ENCODE results near the gene RBMS1.
"Not testable (repeated sequence)": the region's sequence is repeated elsewhere in the genome, so short reads cannot be mapped to it uniquely, and the experiment has no call there.

RBMS1 gene

DNA sequence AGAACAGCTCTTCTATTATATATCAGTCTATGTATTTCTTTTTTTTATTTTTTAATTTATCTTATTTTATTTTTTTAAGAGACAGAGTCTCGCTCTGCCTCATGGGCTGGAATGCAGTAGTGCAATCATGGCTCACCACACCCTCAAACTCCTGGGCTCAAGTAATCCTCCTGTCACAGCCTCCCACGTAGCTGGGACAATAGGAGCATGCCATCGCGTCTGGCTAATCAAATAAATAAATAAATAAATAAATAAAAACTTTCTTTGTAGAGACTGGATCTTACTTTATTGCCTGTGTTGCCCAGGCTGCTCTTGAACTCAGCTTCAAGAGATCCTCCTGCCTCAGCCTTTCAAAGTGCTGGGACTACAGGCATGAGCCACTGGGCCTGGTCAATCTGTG lies 117.0 kb downstream of the RBMS1 start:
- no peak for DNase-seq

DNA sequence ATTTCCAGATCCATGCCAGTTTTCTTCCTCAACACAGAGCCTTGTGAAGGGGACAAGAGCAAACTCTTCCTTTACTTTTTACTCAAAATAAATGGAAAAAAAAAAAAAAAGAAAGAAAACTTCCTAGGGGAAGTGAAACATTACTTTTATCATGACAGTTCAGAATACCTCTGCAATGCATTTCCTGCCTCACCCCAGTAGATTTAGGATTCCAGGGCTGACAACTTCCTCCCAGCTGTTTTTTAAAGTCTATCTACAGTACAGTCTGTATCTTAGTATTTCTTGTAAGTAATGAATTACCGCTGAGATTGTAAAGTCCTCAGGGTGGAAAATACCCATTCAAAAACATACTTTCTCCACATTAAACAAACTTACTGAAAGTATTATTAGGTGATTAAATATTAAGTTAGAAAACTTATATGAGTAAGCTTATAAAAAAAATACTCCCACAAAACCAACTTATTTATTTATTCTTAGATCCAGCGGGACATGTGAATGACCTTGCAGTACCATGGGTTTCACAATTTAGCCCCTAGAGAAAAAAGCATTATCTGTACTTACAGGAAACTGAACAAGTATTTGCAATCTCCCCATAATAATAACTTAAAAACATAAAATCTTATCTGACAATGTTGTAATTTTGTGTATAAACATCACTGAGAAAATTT lies 117.7 kb downstream of the RBMS1 start:
- no peak for DNase-seq

DNA sequence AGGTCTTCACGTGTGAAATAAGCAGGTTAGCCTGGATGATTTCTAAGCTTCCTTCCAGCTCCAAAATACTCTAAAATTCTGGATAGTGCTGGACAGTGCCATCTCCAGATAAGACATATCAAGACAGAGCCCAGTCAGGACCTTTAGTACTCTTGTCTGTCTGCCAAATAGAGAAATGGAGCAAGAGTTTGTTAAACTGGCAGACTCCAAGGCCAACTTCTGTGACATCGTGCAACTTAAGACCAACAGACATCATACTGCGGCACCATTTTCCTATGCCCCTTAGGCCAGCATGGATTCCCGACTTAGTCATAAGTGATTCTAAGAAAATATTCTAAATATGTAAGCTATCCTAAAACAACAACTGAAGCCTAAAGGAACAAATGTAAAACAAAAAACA lies 118.6 kb downstream of the RBMS1 start:
- no peak for DNase-seq

DNA sequence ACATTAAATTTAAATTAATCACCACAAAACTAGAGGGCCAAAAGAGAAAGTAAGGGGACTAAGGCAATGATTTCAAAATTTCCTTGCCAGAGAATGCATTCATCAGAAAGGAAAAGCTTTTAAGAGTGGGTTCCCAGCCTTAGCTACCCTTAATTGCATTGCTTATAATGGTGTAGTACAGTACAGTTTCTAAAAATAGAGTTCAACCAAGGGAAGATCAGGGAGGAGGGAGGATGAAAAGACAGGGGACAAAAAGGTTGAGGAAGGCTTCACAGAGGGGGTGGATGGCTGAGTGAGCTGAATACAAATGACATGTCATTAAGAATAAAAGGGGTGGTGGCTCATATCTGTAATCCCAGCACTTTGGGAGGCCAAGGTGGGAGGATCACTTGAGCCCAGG lies 119.9 kb downstream of the RBMS1 start:
- no peak for DNase-seq

DNA sequence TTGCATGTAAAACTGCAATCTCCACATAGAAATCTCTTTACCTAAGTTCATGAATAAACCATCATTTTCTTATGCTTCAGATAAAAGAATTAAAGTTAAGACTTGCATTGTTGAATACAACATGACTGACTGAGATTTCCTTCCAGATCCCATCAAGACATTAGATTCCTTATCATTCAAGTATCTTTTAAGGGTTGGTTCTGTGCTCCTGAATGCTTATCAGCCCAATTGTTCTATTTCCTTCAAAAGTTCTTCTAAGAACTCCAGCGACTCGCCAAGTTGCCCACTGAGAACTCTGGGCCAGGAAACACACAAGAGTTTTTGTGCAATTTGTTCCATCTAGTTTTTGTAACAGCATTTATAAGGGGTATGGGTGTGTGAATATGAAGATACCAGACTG lies 120.3 kb downstream of the RBMS1 start:
- DNase-seq = no peak

DNA sequence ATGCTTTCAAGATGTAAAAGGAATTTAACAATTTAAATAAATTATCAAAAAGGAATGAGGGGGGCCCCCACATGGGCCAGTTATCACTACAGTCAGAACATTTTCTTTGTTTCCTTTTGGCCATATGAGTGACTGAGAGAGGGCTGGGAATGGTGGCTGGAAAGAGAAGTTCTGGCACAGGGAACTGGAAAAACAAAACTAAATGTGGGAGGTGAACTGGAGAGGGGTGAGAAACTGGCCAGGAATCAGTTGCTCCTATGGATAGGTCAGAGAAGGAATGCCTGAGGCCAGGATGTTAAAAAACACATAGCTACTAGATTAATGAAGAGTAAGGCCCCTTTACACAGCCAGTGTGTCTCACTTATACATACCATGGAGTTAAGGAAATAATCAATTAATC lies 121.0 kb downstream of the RBMS1 start:
- no peak for DNase-seq

DNA sequence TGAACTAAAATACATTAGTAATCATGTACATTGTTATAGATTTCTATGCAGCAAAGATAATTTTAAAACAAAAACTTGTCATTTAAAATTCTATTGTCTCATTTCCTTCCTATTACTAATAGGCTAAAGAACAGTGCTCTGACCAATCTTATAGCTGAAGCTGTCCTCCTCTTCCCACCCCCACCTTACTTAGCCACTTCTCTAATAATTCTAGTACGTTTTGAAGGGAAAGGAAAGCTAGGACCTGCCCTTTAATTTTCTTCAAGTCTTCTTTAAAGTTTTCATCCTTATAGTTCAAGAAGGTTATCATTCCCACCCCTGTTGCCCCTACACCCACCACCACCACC lies 121.6 kb downstream of the RBMS1 start:
- DNase-seq = no peak

DNA sequence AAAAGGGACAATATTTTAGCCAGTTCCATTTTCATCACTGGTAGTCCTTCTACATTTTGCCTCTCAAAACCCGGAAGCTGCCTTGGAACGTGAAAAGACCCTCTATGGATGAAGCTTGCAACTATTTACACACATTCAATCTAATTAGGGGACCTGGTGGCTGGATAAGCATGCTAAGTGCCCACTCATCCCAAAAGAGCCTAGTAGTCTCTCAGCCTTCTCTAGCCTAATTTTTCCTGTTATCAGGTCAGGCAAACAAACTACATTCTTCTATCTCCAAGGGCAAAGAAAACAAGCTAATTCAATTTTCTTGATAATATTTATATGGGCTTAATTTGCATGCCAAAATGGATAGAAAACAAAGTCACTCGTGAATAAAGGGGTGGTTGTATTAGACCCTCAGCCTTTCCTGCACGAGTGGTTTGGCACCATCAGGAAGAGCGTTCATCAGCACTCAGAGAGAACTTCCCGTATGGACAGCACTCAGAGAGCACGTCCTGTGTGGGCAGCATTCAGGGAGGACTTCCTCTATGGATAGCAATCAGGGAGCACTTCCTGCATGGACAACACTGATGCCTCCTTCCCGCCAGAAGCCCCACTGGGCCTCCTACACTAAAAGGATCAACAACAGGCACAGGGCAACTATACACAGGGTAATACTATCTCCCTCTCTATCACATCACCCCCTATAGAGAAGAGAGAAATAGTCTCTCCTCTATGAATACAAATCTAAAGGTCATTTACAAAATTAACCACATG lies 122.2 kb downstream of the RBMS1 start:
- DNase-seq = no peak

DNA sequence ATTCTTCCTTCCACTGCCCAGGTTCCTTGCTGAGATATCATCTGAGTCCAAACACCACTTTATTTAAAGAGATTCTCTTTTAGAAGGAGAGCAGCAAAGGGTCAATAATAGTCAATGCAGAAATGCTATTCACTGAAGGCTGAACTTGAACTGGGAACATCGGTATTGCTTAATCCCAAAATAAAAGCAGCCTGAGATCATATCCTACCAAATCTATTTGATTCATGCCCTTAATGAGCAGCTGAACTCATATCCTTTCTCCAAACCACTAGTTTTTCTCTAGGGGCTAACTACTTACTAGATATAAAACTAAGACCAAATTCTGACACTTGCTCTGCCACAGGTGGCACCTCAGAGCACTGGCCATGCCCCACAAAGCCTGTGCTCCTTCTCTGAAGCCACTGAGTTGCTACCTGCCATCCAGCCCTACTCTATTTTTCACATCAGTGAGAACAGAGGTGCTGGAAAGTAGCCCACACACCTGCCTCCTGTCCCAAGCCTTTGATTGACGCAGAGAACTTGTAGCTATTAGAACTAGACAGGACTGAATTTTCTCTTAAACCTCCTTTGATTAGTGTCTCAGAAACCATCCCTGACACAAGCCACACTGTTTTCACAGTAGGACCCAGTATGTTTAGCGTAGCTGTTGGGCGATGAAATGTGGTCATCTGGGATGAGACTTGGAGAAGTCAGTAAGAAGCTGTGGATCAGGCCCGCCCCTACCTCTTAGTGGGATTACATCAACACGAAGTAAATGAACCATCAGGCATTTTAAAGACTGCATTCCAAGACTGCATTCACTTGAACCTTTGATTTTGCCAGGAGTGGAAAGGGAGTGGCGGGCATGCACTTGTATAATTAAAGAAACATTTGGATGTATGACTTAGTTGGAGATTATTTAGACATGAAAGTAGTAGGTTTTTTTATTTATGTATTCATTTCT lies 124.3 kb downstream of the RBMS1 start:
- DNase-seq = no peak

DNA sequence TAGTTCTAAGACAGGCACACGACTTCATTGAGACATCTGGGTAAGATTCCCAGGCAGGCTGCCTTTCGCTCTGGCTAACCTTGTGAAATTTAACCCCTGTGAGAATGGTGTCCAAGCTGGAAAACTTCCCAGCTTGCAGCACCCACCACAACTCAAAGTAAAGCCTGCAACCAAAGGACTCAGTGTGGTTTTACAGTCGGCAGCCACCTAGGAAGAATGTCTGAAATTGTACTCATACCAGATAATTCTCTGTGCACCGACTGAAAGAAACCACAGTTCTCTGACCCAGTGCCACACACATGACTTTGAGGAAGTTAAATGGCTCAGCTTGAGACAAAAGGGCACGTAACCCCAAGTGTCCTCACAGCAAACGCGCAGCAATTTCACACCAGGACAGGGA lies 125.7 kb downstream of the RBMS1 start:
- DNase-seq = peak; percentile 27

DNA sequence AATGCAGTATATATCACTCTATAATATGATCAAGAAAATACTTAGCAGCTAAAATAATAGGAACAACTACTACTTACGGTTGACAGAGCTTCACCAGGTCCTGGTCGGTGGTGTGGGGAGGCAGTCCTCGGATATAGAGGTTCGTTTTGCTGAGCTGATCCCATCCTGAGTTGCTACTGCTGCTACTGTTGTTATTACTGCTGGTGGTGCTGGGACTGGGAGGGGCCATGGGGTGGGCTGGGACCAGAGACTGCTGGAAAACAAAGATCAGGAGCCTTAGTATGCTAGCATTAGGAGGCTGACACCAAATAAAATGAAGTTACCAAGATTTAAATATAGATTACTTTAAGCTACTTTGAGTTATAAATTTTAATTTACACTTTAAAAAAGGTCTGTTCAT lies 126.5 kb downstream of the RBMS1 start:
- DNase-seq = not testable (repeated sequence)

DNA sequence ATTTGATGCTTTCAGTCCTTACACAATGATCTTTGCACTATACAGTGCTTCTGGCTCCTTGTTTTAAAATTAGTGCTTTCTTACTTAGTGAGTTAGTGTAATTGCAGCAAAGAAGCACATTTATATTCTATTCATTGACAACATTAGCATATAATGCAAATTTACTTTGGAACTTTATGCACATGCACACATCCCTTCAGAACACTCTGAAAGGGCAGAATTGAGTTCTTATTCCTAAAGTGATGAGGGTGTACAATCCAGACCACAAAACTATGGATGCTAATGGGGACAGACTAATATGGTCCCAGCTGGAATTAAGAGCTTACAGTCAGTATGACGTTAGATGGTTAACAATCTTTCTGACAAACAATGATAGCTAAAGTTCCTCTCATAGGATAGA lies 127.1 kb downstream of the RBMS1 start:
- no peak for DNase-seq

DNA sequence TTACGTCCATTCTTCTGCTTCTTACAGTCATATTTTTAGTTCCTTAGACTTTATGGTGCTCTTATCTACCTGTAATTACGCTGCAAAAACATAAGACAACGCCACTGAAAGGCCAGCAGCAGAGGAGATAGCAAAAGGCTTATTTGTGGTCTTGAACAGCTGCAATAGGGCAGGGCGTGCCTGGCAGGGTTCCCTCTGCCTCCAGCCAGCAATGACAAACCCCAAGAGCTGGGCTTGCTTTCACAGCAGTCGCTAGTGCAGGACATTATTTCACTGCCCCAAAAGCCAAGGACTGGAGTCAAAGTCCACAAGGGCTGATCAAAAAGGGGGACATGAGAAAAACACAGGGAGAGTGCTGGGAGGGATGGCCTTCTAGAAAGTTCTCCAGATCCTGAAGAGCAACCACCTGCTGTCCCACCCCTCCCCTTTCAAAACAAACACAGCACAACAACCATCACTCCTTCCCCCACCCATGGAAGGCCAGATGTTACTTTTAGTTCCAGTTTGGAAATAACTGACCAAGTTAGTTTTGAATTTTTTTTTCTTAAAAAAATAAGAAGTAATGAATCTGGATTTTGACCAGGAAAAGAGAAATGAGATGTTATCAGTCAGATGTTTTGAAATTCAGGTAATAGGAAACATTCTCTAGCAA lies 127.8 kb downstream of the RBMS1 start:
- DNase-seq = no peak

DNA sequence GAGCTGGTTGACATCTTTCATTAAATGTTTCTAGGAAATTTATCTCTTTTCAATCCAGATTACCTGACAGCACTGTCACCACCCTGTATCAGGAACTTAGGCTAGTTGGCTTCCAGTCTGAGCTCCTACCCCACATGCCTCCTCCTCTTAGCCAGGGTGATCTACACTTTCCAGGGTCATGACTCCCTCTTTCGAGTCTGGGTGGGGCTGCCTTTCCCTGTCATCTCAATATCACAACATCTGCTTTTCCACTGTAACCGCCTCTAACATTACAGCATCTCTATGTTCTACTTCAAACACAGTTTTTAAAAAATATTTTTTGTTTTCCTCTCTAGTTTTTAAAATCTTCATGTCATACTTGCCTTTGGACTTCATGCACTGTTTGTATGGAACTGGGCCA lies 129.2 kb downstream of the RBMS1 start:
- no peak for DNase-seq

DNA sequence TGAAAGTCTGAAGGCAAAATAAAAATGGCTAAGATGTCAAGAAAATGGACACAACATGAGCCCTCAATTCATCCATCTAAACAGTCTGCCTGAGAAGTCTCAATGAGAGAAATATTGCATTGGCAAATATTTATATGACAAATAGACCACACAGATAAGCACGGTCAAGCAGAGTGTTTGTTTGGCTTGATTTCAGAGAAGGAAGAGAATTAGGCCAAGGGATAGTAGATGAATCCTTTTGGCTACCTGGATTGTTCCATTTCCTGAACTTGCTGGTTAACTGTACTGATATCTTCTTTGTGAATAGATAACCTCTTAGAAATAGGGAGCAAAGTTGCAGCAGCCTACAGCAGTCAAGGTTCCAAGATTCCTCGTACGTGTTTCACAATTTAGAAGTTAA lies 129.6 kb downstream of the RBMS1 start:
- DNase-seq = no peak

DNA sequence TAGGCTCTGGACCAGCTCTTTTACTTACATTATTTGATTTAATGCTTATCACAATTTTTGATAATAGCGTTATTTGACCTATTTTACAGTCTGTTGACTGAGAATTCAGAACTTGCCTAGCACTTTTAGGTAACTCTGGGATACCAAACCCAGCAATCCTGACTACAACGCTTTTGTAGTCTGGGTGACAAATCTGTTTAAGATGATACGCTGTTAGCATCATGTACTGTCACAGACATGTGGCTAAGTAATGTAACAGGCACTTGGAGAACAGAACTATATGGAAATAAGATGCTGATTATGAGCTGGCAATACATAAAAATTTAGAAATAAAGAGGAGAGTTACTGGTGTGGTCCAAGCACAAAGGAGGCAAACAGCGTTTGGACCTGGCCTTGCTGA lies 130.6 kb downstream of the RBMS1 start:
- no peak for DNase-seq

DNA sequence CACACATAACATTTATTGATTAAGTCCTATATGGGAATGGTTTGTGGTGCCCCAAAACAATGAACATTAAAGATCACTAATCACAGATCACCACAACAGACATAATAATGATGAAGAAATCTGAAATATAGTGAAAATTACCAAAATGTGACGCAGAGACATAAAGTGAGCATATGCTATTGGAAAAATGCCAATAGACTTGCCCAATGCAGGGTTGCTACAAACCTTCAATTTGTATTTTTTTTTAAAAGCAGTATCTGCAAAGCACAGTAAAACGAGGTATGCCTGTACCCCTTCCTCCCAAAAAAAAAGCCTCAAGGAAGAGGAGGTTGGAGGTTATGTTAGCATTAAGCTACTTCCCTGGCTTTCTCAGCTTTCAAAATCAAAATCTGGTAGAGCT lies 131.1 kb downstream of the RBMS1 start:
- DNase-seq = no peak

DNA sequence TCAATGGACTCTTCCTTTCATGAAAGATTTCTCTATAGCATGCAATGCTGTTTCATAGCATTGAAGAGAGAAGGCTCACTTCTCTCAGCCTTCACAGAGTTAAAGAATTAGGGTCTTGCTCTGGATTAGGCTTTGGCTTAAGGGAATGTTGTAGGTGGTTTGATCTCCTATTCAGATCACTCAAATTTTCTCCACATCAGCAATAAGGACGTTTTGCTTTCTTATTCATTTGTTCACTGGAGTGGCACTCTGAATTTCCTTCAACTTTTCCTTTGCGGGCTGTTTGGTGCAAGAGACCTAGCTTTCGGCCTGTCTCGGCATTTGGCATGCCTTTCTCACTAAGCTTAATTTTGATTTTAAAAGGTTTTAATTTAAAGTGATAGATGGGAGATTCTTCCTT lies 131.6 kb downstream of the RBMS1 start:
- no peak for DNase-seq

DNA sequence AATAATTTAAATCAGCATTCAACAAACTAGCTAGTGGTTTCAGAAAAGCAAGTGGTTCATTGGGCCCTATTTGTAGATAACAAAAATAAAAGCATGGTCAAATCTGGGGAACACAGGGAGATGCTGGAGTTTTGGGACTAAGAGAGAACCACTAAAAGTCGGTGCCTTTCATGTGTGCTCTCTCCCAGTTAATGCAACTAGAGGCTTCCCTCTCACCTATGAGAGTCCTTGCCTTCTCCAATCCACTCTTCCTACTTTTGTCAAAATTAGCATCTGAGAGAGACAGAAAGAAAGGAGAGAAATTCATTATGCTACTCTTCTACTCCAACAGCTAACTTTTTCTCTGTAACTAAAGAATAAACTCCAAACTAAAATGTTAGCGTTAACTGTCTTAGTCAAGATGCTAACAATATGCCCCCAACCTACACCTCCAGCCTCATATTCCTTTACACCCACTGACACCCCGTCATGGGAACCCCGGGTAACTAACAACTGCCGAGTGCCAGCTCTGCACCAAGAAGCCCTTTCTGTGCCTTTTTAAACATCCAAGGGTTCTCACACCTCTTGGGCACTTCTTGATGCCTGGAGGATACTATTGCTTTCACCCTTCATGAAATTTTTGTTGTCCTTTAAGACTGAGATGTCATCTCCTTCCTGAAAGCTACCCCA lies 133.4 kb downstream of the RBMS1 start:
- no peak for DNase-seq

DNA sequence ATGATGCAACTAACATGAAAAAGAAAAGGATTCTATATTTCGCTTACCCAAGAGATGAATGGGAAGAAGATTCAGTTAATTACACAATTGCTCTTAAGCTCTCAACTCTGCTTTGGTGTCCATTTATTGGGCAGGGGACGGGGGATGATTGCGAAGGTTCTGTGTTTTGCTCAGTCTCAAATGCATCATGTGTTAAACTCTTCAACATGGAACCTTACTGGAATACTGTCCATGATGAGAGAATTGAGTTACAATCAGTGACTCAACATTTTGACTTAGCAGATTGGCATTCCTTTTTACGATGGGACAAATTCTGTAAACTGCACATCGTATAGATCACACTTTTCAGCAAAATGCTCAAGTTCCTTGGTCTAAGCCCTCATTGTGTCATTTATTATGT lies 135.6 kb downstream of the RBMS1 start:
- DNase-seq = no peak

DNA sequence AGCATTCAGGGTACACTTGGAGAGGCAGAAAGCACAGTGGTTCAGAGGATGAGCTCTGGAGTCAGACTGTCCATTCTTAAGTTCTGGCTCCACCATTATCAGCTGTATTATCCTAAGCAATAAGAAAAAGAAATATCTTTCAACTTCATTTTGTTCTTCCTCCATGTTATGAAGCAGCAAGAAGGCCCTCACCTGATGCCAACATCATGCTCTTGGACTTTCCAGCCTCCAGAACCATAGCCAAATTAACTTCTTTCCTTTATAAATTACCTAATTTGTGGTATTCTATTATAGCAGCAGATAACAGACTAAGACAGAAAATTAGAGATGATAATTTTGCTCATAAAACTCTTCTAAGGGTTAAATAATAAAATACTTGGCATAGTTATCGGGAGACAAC lies 137.1 kb downstream of the RBMS1 start:
- no peak for DNase-seq

DNA sequence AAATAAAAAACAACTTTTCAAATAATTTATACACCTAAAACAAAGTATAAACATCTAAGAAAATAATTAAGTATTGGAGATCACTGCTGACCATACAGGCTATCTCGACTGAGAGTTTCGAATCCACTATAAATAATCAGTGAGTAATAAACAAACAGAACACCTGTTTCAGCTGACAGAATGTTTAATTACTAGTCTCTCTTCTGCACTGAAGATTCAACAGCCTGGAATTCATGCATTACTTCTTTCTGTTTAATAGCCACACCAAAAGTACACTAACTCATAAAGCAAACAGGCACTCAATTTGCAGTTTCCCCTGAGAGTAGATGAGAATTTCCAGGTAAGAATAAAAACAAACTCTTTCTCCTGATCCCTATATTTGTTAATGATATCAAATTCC lies 138.5 kb downstream of the RBMS1 start:
- no peak for DNase-seq

DNA sequence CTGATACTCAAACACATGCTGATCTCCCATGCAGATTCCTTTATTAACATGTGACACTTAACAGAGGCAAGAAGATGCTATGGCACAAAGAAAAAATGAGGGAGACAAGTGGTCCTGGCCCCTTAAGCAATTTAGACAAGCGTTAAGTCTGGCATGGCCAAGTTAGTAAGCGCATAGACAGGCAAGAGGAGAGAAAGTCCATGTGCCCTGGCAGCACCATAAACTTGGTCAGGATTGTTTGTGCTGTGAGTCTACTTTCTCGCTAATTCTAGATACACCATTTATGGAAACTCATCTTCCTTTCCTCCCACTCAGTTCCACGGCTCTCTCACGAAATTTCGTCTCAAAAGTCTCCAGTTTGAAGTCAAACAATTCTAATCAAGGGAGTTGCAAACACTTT lies 138.9 kb downstream of the RBMS1 start:
- no peak for DNase-seq

Data from NCI-H2171 treated with DMSO at 0.1 percent for 48 hours (cell line).